ENCODE measurements around the gene ZNF507. TPM values are rescaled to one million over a fixed set of nuclear protein-coding genes. Genes with fewer than 3 reads are reported as not detected.
A peak's percentile ranks its signal among the peaks of the same experiment; 100 is the strongest.

Gene ZNF507
- total and polyA plus RNA-seq, 9 of the 15 experiments (the other 6 are each of a cell fraction or from before 2014, with no cell fraction given), result 2.9 to 25.0 (median 10.4) TPM

- TF ChIP-seq, protein P1, sequence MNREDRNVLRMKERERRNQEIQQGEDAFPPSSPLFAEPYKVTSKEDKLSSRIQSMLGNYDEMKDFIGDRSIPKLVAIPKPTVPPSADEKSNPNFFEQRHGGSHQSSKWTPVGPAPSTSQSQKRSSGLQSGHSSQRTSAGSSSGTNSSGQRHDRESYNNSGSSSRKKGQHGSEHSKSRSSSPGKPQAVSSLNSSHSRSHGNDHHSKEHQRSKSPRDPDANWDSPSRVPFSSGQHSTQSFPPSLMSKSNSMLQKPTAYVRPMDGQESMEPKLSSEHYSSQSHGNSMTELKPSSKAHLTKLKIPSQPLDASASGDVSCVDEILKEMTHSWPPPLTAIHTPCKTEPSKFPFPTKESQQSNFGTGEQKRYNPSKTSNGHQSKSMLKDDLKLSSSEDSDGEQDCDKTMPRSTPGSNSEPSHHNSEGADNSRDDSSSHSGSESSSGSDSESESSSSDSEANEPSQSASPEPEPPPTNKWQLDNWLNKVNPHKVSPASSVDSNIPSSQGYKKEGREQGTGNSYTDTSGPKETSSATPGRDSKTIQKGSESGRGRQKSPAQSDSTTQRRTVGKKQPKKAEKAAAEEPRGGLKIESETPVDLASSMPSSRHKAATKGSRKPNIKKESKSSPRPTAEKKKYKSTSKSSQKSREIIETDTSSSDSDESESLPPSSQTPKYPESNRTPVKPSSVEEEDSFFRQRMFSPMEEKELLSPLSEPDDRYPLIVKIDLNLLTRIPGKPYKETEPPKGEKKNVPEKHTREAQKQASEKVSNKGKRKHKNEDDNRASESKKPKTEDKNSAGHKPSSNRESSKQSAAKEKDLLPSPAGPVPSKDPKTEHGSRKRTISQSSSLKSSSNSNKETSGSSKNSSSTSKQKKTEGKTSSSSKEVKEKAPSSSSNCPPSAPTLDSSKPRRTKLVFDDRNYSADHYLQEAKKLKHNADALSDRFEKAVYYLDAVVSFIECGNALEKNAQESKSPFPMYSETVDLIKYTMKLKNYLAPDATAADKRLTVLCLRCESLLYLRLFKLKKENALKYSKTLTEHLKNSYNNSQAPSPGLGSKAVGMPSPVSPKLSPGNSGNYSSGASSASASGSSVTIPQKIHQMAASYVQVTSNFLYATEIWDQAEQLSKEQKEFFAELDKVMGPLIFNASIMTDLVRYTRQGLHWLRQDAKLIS (CRISPR knock-in tag; IDR thresholded peaks at IDR 0.05), result no peak
- TF ChIP-seq SIN3B (IDR thresholded peaks at IDR 0.05; ENCODE audit: low read depth) (no peak), NFE2 (IDR thresholded peaks at IDR 0.05; ENCODE audit: low read depth) (peak; percentile 57), POLR2G (IDR thresholded peaks at IDR 0.05; ENCODE audit: low read depth, low read length) (no peak), CBFA2T3 (IDR thresholded peaks at IDR 0.05) (peak; percentile 85), SMAD1 (IDR thresholded peaks at IDR 0.05; ENCODE audit: low read depth, low read length, partially characterized antibody) (peak; percentile 72), MEF2D (tag; conservative IDR thresholded peaks at IDR 0.05; ENCODE audit: low read depth) (0 out of 2 replicates have a peak, but pooled peaks have one; percentile 41), SRSF1 (IDR thresholded peaks at IDR 0.05; ENCODE audit: low read depth, low read length) (no peak), SIX5 (IDR thresholded peaks at IDR 0.05; ENCODE audit: borderline replicate concordance in 1 of 2, insufficient read depth in 1 of 2, low read depth in 1 of 2, low read length in 2 of 2) (no peak), TEAD2 (tag; IDR thresholded peaks at IDR 0.05) (0 out of 2 replicates have a peak, but pooled peaks have one; percentile 5), CEBPG (CRISPR knock-in tag; IDR thresholded peaks at IDR 0.05) (no peak; the same call in 1 of the 2 replicates), CEBPG (tag; conservative IDR thresholded peaks at IDR 0.05 in 1 of 2, IDR thresholded peaks at IDR 0.05 in 1 of 2) (peak; percentile 63 to 66), RFX1 (IDR thresholded peaks at IDR 0.05) (no peak), RUNX1 (IDR thresholded peaks at IDR 0.05; ENCODE audit: low read depth) (no peak)
- TF ChIP-seq, protein P2, sequence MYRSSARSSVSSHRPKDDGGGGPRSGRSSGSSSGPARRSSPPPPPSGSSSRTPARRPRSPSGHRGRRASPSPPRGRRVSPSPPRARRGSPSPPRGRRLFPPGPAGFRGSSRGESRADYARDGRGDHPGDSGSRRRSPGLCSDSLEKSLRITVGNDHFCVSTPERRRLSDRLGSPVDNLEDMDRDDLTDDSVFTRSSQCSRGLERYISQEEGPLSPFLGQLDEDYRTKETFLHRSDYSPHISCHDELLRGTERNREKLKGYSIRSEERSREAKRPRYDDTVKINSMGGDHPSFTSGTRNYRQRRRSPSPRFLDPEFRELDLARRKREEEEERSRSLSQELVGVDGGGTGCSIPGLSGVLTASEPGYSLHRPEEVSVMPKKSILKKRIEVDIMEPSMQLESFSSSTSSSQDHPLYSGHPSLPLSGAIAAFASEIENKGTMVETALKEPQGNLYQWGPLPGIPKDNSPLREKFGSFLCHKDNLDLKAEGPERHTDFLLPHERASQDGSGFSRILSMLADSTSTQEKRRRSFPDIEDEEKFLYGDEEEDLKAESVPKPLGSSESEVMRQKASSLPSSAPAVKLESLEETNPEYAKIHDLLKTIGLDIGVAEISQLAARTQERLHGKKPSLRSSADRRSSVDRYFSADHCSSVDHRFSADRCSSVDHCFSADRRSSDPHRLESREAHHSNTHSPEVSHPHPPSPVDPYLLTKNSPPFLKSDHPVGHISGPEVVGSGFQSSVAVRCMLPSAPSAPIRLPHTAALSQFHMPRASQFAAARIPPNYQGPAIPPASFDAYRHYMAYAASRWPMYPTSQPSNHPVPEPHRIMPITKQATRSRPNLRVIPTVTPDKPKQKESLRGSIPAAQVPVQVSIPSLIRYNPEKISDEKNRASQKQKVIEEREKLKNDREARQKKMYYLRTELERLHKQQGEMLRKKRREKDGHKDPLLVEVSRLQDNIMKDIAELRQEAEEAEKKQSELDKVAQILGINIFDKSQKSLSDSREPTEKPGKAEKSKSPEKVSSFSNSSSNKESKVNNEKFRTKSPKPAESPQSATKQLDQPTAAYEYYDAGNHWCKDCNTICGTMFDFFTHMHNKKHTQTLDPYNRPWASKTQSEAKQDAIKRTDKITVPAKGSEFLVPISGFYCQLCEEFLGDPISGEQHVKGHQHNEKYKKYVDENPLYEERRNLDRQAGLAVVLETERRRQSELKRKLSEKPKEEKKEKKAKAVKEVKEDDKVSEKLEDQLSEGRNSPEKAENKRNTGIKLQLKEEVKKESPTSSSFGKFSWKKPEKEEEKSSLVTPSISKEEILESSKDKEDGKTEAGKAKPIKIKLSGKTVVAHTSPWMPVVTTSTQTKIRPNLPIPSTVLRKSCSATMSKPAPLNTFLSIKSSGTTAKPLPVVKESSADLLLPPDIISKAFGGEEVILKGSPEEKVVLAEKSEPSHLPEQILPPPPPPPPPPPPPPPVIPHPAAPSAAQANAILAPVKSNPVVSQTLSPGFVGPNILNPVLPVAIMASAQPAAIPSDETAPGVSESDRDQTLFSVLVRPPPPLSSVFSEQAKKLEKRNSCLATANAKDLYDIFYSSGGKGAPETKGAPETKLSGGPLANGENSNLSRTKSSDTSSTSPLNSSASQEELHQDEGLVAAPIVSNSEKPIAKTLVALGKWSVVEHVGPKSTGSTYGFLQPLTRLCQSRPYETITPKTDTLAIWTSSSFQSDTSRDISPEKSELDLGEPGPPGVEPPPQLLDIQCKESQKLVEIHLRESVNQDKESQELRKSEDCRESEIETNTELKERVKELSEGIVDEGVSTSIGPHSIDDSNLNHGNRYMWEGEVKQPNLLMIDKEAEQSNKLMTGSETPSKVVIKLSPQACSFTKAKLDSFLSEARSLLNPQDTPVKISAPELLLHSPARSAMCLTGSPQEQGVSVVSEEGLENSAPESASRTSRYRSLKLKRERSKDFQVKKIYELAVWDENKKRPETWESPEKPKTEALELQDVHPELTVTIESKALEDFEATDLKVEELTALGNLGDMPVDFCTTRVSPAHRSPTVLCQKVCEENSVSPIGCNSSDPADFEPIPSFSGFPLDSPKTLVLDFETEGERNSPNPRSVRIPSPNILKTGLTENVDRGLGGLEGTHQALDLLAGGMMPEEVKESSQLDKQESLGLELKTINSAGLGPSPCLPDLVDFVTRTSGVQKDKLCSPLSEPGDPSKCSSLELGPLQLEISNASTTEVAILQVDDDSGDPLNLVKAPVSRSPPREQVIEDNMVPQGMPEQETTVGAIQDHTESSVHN (IDR thresholded peaks at IDR 0.05; ENCODE audit: borderline replicate concordance in 1 of 2, low read depth in 1 of 2), result 0 out of 4 replicates have a peak, but pooled peaks of 1 of the 2 experiments have one; percentile 42
Observed at GRCh38 chr19:32421589-32422361, 76.4 kb downstream of the ZNF507 start (continued).
